ENCODE data around the gene GARS1.
A peak's percentile ranks its signal among the peaks of the same experiment; 100 is the strongest.
"Not testable (repeated sequence)": the region's sequence is repeated elsewhere in the genome, so short reads cannot be mapped to it uniquely, and the experiment has no call there.

The GARS1 gene

GRCh38 chr7:30562498-30562897 lies 32.2 kb upstream of the GARS1 start:
- no peak overlapping the region for H3K4me3 ChIP-seq
- TF ChIP-seq CTCF (IDR thresholded peaks at IDR 0.05) = no peak
- H3K27ac ChIP-seq = no peak overlapping the region

DNA sequence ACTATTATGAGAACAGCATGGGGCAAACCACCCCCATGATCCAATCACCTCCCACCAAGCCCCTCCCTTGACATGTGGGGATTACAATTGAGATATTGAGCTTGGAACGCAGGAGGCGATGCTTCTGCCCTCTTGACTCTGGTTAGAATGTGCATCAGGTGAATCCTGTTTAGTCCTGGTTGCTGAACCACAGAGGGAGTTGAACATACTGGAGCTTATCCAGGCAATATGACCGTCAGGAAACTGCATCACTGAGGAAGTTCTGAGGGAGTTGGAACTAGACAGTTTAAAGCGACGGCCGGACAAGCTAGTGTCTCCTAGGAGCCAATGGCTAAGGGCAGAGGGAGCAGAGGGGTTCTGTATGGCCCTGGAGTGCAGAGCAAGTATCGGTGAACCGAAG lies 31.8 kb upstream of the GARS1 start:
- no peak for DNase-seq (ENCODE audit: low spot score)
- Histone ChIP-seq H3K4me3 (no peak overlapping the region), H3K27ac (no peak overlapping the region)
- no peak for TF ChIP-seq CTCF (IDR thresholded peaks at IDR 0.05)

More at GRCh38 chr7:30562498-30562897, 32.2 kb upstream of the GARS1 start:
- DNase-seq (ENCODE audit: low spot score) = no peak

- no peak for TF ChIP-seq CTCF (IDR thresholded peaks at IDR 0.05)
- no peak overlapping the region for H3K4me3 ChIP-seq
- DNase-seq (ENCODE audit: low spot score) = no peak
- H3K27ac ChIP-seq = no peak overlapping the region
Measured at GRCh38 chr7:30563326-30563942, 31.2 kb upstream of the GARS1 start.

- Histone ChIP-seq H3K4me3 (no peak overlapping the region), H3K27ac (no peak overlapping the region)
- TF ChIP-seq CTCF (IDR thresholded peaks at IDR 0.05) = peak; percentile 74
- DNase-seq (ENCODE audit: low spot score) = no peak
Measured at GRCh38 chr7:30564243-30564892, 30.3 kb upstream of the GARS1 start.

GRCh38 chr7:30566596-30566995 lies 28.1 kb upstream of the GARS1 start:
- H3K27ac ChIP-seq = no peak overlapping the region
- DNase-seq (ENCODE audit: low spot score) = no peak
- no peak overlapping the region for H3K4me3 ChIP-seq
- TF ChIP-seq CTCF (IDR thresholded peaks at IDR 0.05) = no peak

DNA sequence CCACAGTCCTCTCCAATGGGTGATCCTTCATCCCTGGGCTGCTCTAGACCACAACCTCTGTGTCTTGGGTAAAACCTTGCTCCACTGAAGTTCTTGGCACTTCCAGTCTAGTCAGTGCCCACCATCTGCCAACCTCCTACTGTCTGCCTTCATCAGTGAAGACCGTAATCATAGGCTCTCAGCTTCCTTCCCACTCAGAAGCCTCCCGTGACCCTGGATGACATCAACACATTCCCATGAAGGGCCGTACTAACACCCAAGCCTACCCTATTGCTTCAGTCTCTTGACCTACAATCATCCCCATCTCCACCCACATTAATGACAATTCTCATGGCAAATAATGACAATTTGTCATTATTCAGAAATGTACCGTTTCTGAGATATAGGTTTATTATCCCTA lies 27.6 kb upstream of the GARS1 start:
- Histone ChIP-seq H3K27ac (no peak overlapping the region), H3K4me3 (no peak overlapping the region)
- no peak for DNase-seq (ENCODE audit: low spot score)
- no peak for TF ChIP-seq CTCF (IDR thresholded peaks at IDR 0.05)

- H3K27ac ChIP-seq; DNase-seq (ENCODE audit: low spot score); H3K4me3 ChIP-seq: not testable (repeated sequence)
Measured at GRCh38 chr7:30570238-30570637, 24.4 kb upstream of the GARS1 start.
